Liver (tissue), 9 donors: ENCODE results near the gene FTO. TPM values are rescaled to one million over a fixed set of nuclear protein-coding genes. Genes with fewer than 3 reads are reported as not detected.

Experiments
- DNase-seq: peaks from one replicate; pipeline ENCODE4 v3.0.0-alpha.2; 2017; ENCODE audit warnings: low spot score
- H3K27ac ChIP-seq, 2 donors: one replicate each; pipeline ENCODE4 v1.7.0; 2013; ENCODE audit warnings: inconsistent platforms in 2 of 2, low read length in 2 of 2, control low read depth in 1 of 2, low read depth in 1 of 2, mild to moderate bottlenecking in 1 of 2
- H3K27me3 ChIP-seq, 4 donors: one replicate each; pipeline versions ENCODE4 v1.6.1 to v1.7.0; 2013; ENCODE audit warnings: low read length in 3 of 4, inconsistent platforms in 1 of 4, mild to moderate bottlenecking in 1 of 4, moderate library complexity in 1 of 4; ENCODE audit not compliant: control insufficient read depth in 4 of 4, insufficient read depth in 4 of 4
- H3K36me3 ChIP-seq, 4 donors: one replicate each; pipeline versions ENCODE4 v1.6.1 to v1.7.0; 2013; ENCODE audit warnings: low read length in 3 of 4, mild to moderate bottlenecking in 3 of 4, low read depth in 1 of 4, moderate library complexity in 1 of 4; ENCODE audit not compliant: control insufficient read depth in 4 of 4, insufficient read depth in 3 of 4
- H3K4me1 ChIP-seq, 4 donors: one replicate each; pipeline versions ENCODE4 v1.6.1 to v1.7.0; 2013; ENCODE audit warnings: low read length in 3 of 4, mild to moderate bottlenecking in 3 of 4, moderate library complexity in 1 of 4; ENCODE audit not compliant: control insufficient read depth in 4 of 4, insufficient read depth in 4 of 4
- H3K4me3 ChIP-seq, 3 donors: one replicate each; pipeline versions ENCODE4 v1.6.1 to v1.7.0; 2013; ENCODE audit warnings: low read length in 3 of 3, control low read depth in 1 of 3, low read depth in 1 of 3, mild to moderate bottlenecking in 1 of 3
- H3K9ac ChIP-seq, 2 donors: one replicate each; pipeline ENCODE4 v1.7.0; 2013; ENCODE audit warnings: low read length in 2 of 2, mild to moderate bottlenecking in 2 of 2, moderate library complexity in 2 of 2, control low read depth in 1 of 2, low read depth in 1 of 2
- H3K9me3 ChIP-seq, 4 donors: one replicate each; pipeline versions ENCODE4 v1.6.1 to v1.7.0; 2013; ENCODE audit warnings: low read length in 3 of 4; ENCODE audit not compliant: control insufficient read depth in 4 of 4
- CTCF ChIP-seq: fragments of 150-350 bp; IDR thresholded peaks from 2 replicates; pipeline ENCODE4 v1.5.1; 2017; ENCODE audit warnings: improper control_type of control experiment, low read depth, low read length; ENCODE audit not compliant: missing input control
- EGR1 ChIP-seq, 2 donors: IDR thresholded peaks; 2 replicates each; pipeline ENCODE4 v1.6.1; 2016 to 2018; ENCODE audit warnings: antibody characterized with exemption in 2 of 2, low read depth in 2 of 2
- FOXA1 ChIP-seq: IDR thresholded peaks from 2 replicates; pipeline ENCODE4 v1.6.1; 2016; ENCODE audit warnings: antibody characterized with exemption
- FOXA2 ChIP-seq: IDR thresholded peaks from 2 replicates; pipeline ENCODE4 v1.6.1; 2016; ENCODE audit warnings: antibody characterized with exemption
- GABPA ChIP-seq, 2 donors: IDR thresholded peaks in 1 of 2; conservative IDR thresholded peaks in 1 of 2; 2 replicates each; pipeline ENCODE4 v1.6.1; 2016; ENCODE audit warnings: antibody characterized with exemption in 2 of 2, mild to moderate bottlenecking in 1 of 2, moderate library complexity in 1 of 2
- HNF4A ChIP-seq, 2 donors: conservative IDR thresholded peaks; 2 replicates each; pipeline ENCODE4 v1.6.1; 2016; ENCODE audit warnings: antibody characterized with exemption in 2 of 2, mild to moderate bottlenecking in 2 of 2
- HNF4G ChIP-seq: IDR thresholded peaks from 2 replicates; pipeline ENCODE4 v1.6.1; 2016; ENCODE audit warnings: antibody characterized with exemption
- JUND ChIP-seq, 2 donors: IDR thresholded peaks; 2 replicates each; pipeline ENCODE4 v1.6.1; 2016; ENCODE audit warnings: antibody characterized with exemption in 2 of 2
- MAX ChIP-seq: IDR thresholded peaks from 2 replicates; pipeline ENCODE4 v1.6.1; 2016; ENCODE audit warnings: antibody characterized with exemption
- NR2F2 ChIP-seq: IDR thresholded peaks from 2 replicates; pipeline ENCODE4 v1.6.1; 2016; ENCODE audit warnings: antibody characterized with exemption
- RAD21 ChIP-seq, 2 donors: IDR thresholded peaks; 2 replicates each; pipeline ENCODE4 v1.6.1; 2016; ENCODE audit warnings: antibody characterized with exemption in 2 of 2, mild to moderate bottlenecking in 2 of 2
- RXRA ChIP-seq, 2 donors: IDR thresholded peaks; 2 replicates each; pipeline ENCODE4 v1.6.1; 2017 to 2018; ENCODE audit warnings: antibody characterized with exemption in 2 of 2, mild to moderate bottlenecking in 1 of 2
- SP1 ChIP-seq: IDR thresholded peaks from 2 replicates; pipeline ENCODE4 v1.6.1; 2018; ENCODE audit warnings: antibody characterized with exemption, mild to moderate bottlenecking
- TAF1 ChIP-seq: conservative IDR thresholded peaks from 2 replicates; pipeline ENCODE4 v1.6.1; 2016; ENCODE audit warnings: antibody characterized with exemption, mild to moderate bottlenecking
- ZBTB33 ChIP-seq: IDR thresholded peaks from 2 replicates; pipeline ENCODE4 v1.6.1; 2016; ENCODE audit warnings: antibody characterized with exemption
- WGBS: extraction: QIAGEN DNeasy Blood & Tissue Kit; methylation state at CpG from one replicate; pipeline ENCODE4 v1.1.7; 2013; 5-methylcytosine and 5-hydroxymethylcytosine counted together
- polyA plus RNA-seq, 2 donors: library from polyadenylated mRNA; stranded (reverse) in 1 of 2; unstranded in 1 of 2; fragments of 200-250 nt in 1 of 2; fragments of >200 nt in 1 of 2; fragmentation: Nextera tagmentation in 1 of 2; extraction: Ambion mirVana in 1 of 2; gene quantifications; one replicate each; pipeline versions ENCODE4 v1.2.1 to v1.2.3, GENCODE V29; 2013 to 2015
- total RNA-seq, 2 donors: library from RNA; depleted of rRNA; stranded (reverse); fragments of >200 nt; gene quantifications; one replicate each; pipeline ENCODE4 v1.2.3, GENCODE V29; 2014
- donor health status: healthy.
- donor health status: healthy.
- donor health status: healthy.
- donor health status: healthy.
- donor health status: healthy.

Gene FTO
- total and polyA plus RNA-seq, 4 donors, result 12.0 to 54.2 (median 24.6) TPM

- WGBS, result 84% methylated on average over 5 of the region's 5 CpGs
- TF ChIP-seq HNF4G, result no peak
- no peak for TF ChIP-seq ZBTB33
- TF ChIP-seq HNF4A (conservative IDR thresholded peaks at IDR 0.05), result no peak
- TF ChIP-seq FOXA1, result no peak
- TF ChIP-seq NR2F2, result no peak
- TF ChIP-seq MAX, result no peak
- TF ChIP-seq TAF1, result no peak
- no peak for TF ChIP-seq JUND (IDR thresholded peaks at IDR 0.05)
- TF ChIP-seq CTCF, result no peak
- TF ChIP-seq SP1, result no peak
- TF ChIP-seq EGR1 (IDR thresholded peaks at IDR 0.05; ENCODE audit: low read depth in 2 of 2), result no peak
- no peak for TF ChIP-seq FOXA2
- TF ChIP-seq RXRA (IDR thresholded peaks at IDR 0.05), result no peak
- H3K9ac ChIP-seq, result no peak overlapping the region
Measured at GRCh38 chr16:53816211-53816836, 112.4 kb downstream of the FTO start.

GRCh38 chr16:53817117-53817755 lies 113.3 kb downstream of the FTO start:
- no peaks in the 10 kb centered on the region for H3K27me3 ChIP-seq
- WGBS, result 92% methylated on average over 5 of the region's 5 CpGs
- H3K27ac ChIP-seq, result no peak overlapping the region
- DNase-seq, result no peak
- no peak for TF ChIP-seq JUND (IDR thresholded peaks at IDR 0.05)
- no peak for TF ChIP-seq RAD21 (IDR thresholded peaks at IDR 0.05)
- TF ChIP-seq GABPA (IDR thresholded peaks at IDR 0.05 in 1 of 2, conservative IDR thresholded peaks at IDR 0.05 in 1 of 2), result no peak
- no peak for TF ChIP-seq SP1
- no peak for TF ChIP-seq FOXA1
- TF ChIP-seq RXRA (IDR thresholded peaks at IDR 0.05), result no peak
- no peak for TF ChIP-seq TAF1
- TF ChIP-seq ZBTB33, result no peak
- TF ChIP-seq EGR1 (IDR thresholded peaks at IDR 0.05; ENCODE audit: low read depth in 2 of 2), result no peak
- no peak for TF ChIP-seq MAX
- TF ChIP-seq NR2F2, result no peak
- H3K9ac ChIP-seq, result no peak overlapping the region
- no peaks in the 10 kb centered on the region for H3K4me1 ChIP-seq
- H3K36me3 ChIP-seq, result peaks cover 0 to 8% (median 0%) of the 10 kb centered on the region in 4 donors
- no peak overlapping the region for H3K4me3 ChIP-seq
- H3K9me3 ChIP-seq, result no peaks in the 10 kb centered on the region

More at GRCh38 chr16:53816211-53816836, 112.4 kb downstream of the FTO start:
- Histone ChIP-seq H3K27me3 (no peaks in the 10 kb centered on the region), H3K4me1 (no peaks in the 10 kb centered on the region), H3K9me3 (no peaks in the 10 kb centered on the region), H3K36me3 (peaks cover 0 to 9% (median 0%) of the 10 kb centered on the region in 4 donors), H3K4me3 (no peak overlapping the region), H3K27ac (no peak overlapping the region)
- DNase-seq, result no peak
